ENCODE data around the gene KDM8.

The KDM8 gene

DNA sequence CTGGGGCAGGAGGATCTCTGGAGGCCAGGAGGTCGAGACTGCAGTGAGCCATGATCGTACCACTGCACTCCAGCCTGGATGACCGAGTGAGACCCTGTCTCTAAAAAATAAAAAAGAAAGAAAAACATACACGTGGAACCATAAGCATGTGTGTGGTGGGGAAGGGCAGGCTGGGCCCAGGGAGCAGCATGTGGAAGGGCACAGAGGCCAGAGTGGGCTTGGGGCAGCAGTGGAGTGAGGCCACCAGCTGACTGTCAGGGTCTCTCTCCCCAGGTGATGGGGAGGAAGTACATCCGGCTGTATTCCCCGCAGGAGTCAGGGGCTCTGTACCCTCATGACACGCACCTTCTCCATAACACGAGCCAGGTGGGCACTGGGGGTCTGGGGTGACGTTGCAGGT, 16.8 kb downstream of the KDM8 start:
- H3K79me2 ChIP-seq (ENCODE audit: insufficient read depth, low read length): no peaks in the 10 kb centered on the region
- no peaks in the 10 kb centered on the region for H3K27me3 ChIP-seq (ENCODE audit: insufficient read depth, low read length, poor library complexity, severe bottlenecking)
- H3K9ac ChIP-seq (ENCODE audit: low read depth, low read length, poor library complexity, severe bottlenecking): no peak overlapping the region
- H3K9me3 ChIP-seq (ENCODE audit: insufficient read depth, low read depth, low read length): no peaks in the 10 kb centered on the region
- H2AFZ ChIP-seq (ENCODE audit: low read length): no peak overlapping the region
- TF ChIP-seq, protein P1, sequence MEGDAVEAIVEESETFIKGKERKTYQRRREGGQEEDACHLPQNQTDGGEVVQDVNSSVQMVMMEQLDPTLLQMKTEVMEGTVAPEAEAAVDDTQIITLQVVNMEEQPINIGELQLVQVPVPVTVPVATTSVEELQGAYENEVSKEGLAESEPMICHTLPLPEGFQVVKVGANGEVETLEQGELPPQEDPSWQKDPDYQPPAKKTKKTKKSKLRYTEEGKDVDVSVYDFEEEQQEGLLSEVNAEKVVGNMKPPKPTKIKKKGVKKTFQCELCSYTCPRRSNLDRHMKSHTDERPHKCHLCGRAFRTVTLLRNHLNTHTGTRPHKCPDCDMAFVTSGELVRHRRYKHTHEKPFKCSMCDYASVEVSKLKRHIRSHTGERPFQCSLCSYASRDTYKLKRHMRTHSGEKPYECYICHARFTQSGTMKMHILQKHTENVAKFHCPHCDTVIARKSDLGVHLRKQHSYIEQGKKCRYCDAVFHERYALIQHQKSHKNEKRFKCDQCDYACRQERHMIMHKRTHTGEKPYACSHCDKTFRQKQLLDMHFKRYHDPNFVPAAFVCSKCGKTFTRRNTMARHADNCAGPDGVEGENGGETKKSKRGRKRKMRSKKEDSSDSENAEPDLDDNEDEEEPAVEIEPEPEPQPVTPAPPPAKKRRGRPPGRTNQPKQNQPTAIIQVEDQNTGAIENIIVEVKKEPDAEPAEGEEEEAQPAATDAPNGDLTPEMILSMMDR (conservative IDR thresholded peaks at IDR 0.05; ENCODE audit: low read length): no peak
- no peak for TF ChIP-seq EZH2phosphoT487 (IDR thresholded peaks at IDR 0.05; ENCODE audit: borderline replicate concordance)
- no peaks in the 10 kb centered on the region for H3K9me2 ChIP-seq (replicated peaks; ENCODE audit: low read depth, low read length)
- no peaks in the 10 kb centered on the region for H3F3A ChIP-seq (ENCODE audit: low read depth)
- no peak overlapping the region for H3K4me2 ChIP-seq (ENCODE audit: low read depth, low read length, poor library complexity, severe bottlenecking)
- H3K36me3 ChIP-seq (ENCODE audit: insufficient read depth, low read length): peaks cover 5% of the 10 kb centered on the region; the same call in 1 of the 2 replicates
- no peak overlapping the region for H3K4me3 ChIP-seq (ENCODE audit: low read length, poor library complexity, severe bottlenecking)
- H4K20me1 ChIP-seq (ENCODE audit: insufficient read depth, low read length, poor library complexity, severe bottlenecking): no peaks in the 10 kb centered on the region
- no peaks in the 10 kb centered on the region for H3K4me1 ChIP-seq (ENCODE audit: insufficient read depth, low read length, poor library complexity, severe bottlenecking)

DNA sequence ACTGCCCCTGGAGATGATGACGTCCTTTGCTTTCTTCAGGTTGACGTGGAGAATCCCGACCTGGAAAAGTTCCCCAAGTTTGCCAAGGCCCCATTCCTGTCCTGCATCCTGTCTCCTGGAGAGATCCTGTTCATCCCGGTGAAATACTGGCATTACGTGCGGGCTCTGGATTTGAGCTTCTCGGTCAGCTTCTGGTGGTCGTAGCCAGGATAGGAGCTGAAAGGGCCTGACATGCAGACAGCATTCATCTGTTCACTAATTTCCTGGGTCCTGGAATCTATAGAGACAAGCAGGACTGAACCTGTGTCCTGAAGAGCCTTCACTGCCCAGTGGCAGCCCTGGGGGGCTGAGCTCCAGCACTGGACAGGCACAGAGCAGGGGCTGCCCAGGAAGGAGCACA, 17.2 kb downstream of the KDM8 start:
- no peaks in the 10 kb centered on the region for H4K20me1 ChIP-seq (ENCODE audit: insufficient read depth, low read length, poor library complexity, severe bottlenecking)
- no peaks in the 10 kb centered on the region for H3F3A ChIP-seq (ENCODE audit: low read depth)
- H3K4me2 ChIP-seq (ENCODE audit: low read depth, low read length, poor library complexity, severe bottlenecking): no peak overlapping the region
- peaks cover 5% of the 10 kb centered on the region; the same call in 1 of the 2 replicates for H3K36me3 ChIP-seq (ENCODE audit: insufficient read depth, low read length)
- no peak overlapping the region for H3K9ac ChIP-seq (ENCODE audit: low read depth, low read length, poor library complexity, severe bottlenecking)
- no peaks in the 10 kb centered on the region for H3K79me2 ChIP-seq (ENCODE audit: insufficient read depth, low read length)
- no peak for TF ChIP-seq EZH2phosphoT487 (IDR thresholded peaks at IDR 0.05; ENCODE audit: borderline replicate concordance)
- TF ChIP-seq, protein P1 (conservative IDR thresholded peaks at IDR 0.05; ENCODE audit: low read length): no peak
- no peak overlapping the region for H2AFZ ChIP-seq (ENCODE audit: low read length)
- no peaks in the 10 kb centered on the region for H3K9me2 ChIP-seq (replicated peaks; ENCODE audit: low read depth, low read length)
- H3K4me1 ChIP-seq (ENCODE audit: insufficient read depth, low read length, poor library complexity, severe bottlenecking): no peaks in the 10 kb centered on the region
- no peaks in the 10 kb centered on the region for H3K9me3 ChIP-seq (ENCODE audit: insufficient read depth, low read depth, low read length)
- H3K4me3 ChIP-seq (ENCODE audit: low read length, poor library complexity, severe bottlenecking): no peak overlapping the region
- no peaks in the 10 kb centered on the region for H3K27me3 ChIP-seq (ENCODE audit: insufficient read depth, low read length, poor library complexity, severe bottlenecking)

DNA sequence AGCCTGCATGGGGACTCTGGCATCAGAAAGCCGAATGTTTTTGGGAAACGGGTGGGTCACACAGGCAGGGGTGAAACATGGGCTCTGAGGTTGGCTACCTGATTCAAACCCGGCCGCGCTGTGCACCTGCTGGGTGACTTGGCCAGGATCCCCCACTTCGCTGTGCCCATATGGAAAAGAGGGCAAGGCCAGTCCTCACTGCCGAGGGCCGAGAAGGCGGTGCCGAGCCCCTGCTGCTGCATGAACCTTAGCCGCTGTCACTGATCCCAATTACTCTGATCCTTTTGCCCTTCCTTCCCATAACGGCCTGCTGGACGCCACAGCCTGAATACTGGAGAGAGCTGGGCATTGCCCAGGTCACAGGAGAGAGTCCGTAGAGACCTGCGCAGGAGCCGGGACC, 17.7 kb downstream of the KDM8 start:
- H3K4me3 ChIP-seq (ENCODE audit: low read length, poor library complexity, severe bottlenecking): no peak overlapping the region
- H3K9me3 ChIP-seq (ENCODE audit: insufficient read depth, low read depth, low read length): no peaks in the 10 kb centered on the region
- no peaks in the 10 kb centered on the region for H4K20me1 ChIP-seq (ENCODE audit: insufficient read depth, low read length, poor library complexity, severe bottlenecking)
- no peaks in the 10 kb centered on the region; the same call in 1 of the 2 replicates for H3F3A ChIP-seq (ENCODE audit: low read depth)
- H3K36me3 ChIP-seq (ENCODE audit: insufficient read depth, low read length): peaks cover 5% of the 10 kb centered on the region; the same call in 1 of the 2 replicates
- no peak overlapping the region for H2AFZ ChIP-seq (ENCODE audit: low read length)
- H3K4me2 ChIP-seq (ENCODE audit: low read depth, low read length, poor library complexity, severe bottlenecking): no peak overlapping the region
- TF ChIP-seq EZH2phosphoT487 (IDR thresholded peaks at IDR 0.05; ENCODE audit: borderline replicate concordance): no peak
- TF ChIP-seq, protein P1 (conservative IDR thresholded peaks at IDR 0.05; ENCODE audit: low read length): no peak
- no peaks in the 10 kb centered on the region for H3K79me2 ChIP-seq (ENCODE audit: insufficient read depth, low read length)
- H3K27me3 ChIP-seq (ENCODE audit: insufficient read depth, low read length, poor library complexity, severe bottlenecking): no peaks in the 10 kb centered on the region
- no peak overlapping the region for H3K9ac ChIP-seq (ENCODE audit: low read depth, low read length, poor library complexity, severe bottlenecking)
- H3K9me2 ChIP-seq (replicated peaks; ENCODE audit: low read depth, low read length): no peaks in the 10 kb centered on the region
- H3K4me1 ChIP-seq (ENCODE audit: insufficient read depth, low read length, poor library complexity, severe bottlenecking): no peaks in the 10 kb centered on the region
